ENCODE measurements around the gene TERT.

- TF ChIP-seq ARNT (IDR thresholded peaks at IDR 0.05) (no peak), FOXM1 (IDR thresholded peaks at IDR 0.05; ENCODE audit: borderline replicate concordance) (no peak), NFRKB (IDR thresholded peaks at IDR 0.05) (no peak), FOXK2 (IDR thresholded peaks at IDR 0.05) (no peak), ELF4 (IDR thresholded peaks at IDR 0.05) (no peak), CTBP1 (IDR thresholded peaks at IDR 0.05; ENCODE audit: borderline replicate concordance) (no peak), PKNOX1 (IDR thresholded peaks at IDR 0.05) (no peak), HDGF (IDR thresholded peaks at IDR 0.05; ENCODE audit: borderline replicate concordance) (no peak), SUZ12 (IDR thresholded peaks at IDR 0.05) (no peak)
Measured at GRCh38 chr5:1336106-1336561, 41.3 kb upstream of the TERT start.

All from HEK293T (cell line).